K562 (cell line): ENCODE data around the gene MATCAP1. TPM values are rescaled to one million over a fixed set of nuclear protein-coding genes. Genes with fewer than 3 reads are reported as not detected.

Experiments used
- BRD9 ChIP-seq: fragments of 450-650 bp; IDR thresholded peaks from 2 replicates; pipeline ENCODE4 v1.6.1; 2018; ENCODE audit warnings: low read depth; ENCODE audit not compliant: partially characterized antibody
- CEBPB ChIP-seq: fragments of 450-650 bp; IDR thresholded peaks from 2 replicates; pipeline ENCODE4 v1.6.1; 2016; ENCODE audit warnings: missing genetic modification characterization, missing compliant biosample characterization
- DACH1 ChIP-seq: fragments of 450-650 bp; IDR thresholded peaks from 2 replicates; pipeline ENCODE4 v1.6.1; 2018; ENCODE audit not compliant: partially characterized antibody
- EP400 ChIP-seq: fragments of 450-650 bp; IDR thresholded peaks from 2 replicates; pipeline ENCODE4 v1.6.1; 2017; ENCODE audit warnings: antibody characterized with exemption, mild to moderate bottlenecking, moderate library complexity
- FIP1L1 ChIP-seq: fragments of 200-400 bp; formaldehyde crosslinking; IDR thresholded peaks from 2 replicates; pipeline ENCODE4 v1.6.1; 2018; ENCODE audit warnings: mild to moderate bottlenecking, low read depth, low read length; ENCODE audit not compliant: poor library complexity, severe bottlenecking
- FUS ChIP-seq: fragments of 200-400 bp; formaldehyde crosslinking; optimal IDR thresholded peaks from 2 replicates; pipeline ENCODE3; 2017; ENCODE audit warnings: low read depth, low read length
- GATA2 ChIP-seq: sonication (generic); formaldehyde crosslinking; IDR thresholded peaks from 2 replicates; pipeline ENCODE4 v1.4.0; 2020; ENCODE audit warnings: mild to moderate bottlenecking, missing genetic modification reagents
- HCFC1 ChIP-seq: IDR thresholded peaks from 2 replicates; pipeline ENCODE4 v1.6.1; 2012; ENCODE audit warnings: low read depth, low read length, improper control_type of control experiment
- HDAC1 ChIP-seq, 2 experiments: fragments of 450-650 bp; IDR thresholded peaks; 2 replicates each; pipeline ENCODE4 v1.6.1; 2016 to 2017; ENCODE audit warnings: inconsistent platforms in 1 of 2, mild to moderate bottlenecking in 1 of 2, moderate library complexity in 1 of 2
- KLF1 ChIP-seq: fragments of 450-650 bp; IDR thresholded peaks from 2 replicates; pipeline ENCODE4 v1.6.1; 2016; ENCODE audit warnings: missing genetic modification characterization, missing compliant biosample characterization
- KLF13 ChIP-seq: fragments of 450-650 bp; IDR thresholded peaks from 2 replicates; pipeline ENCODE4 v1.6.1; 2016; ENCODE audit warnings: missing genetic modification characterization, low read depth, mild to moderate bottlenecking, missing compliant biosample characterization, moderate library complexity, borderline replicate concordance
- POLR2A ChIP-seq: fragments of 450-650 bp; conservative IDR thresholded peaks from 2 replicates; pipeline ENCODE4 v1.6.1; 2016
- SAP30 ChIP-seq: fragments of 200-600 bp; sonication (generic); IDR thresholded peaks from 2 replicates; pipeline ENCODE4 v1.6.1; 2012; ENCODE audit warnings: borderline replicate concordance, low read depth, mild to moderate bottlenecking, moderate library complexity, low read length, control low read depth, inconsistent platforms; ENCODE audit not compliant: insufficient read depth, poor library complexity, severe bottlenecking
- SMC3 ChIP-seq: conservative IDR thresholded peaks from 2 replicates; pipeline ENCODE4 v1.6.1; 2011; ENCODE audit warnings: low read depth, low read length, improper control_type of control experiment; ENCODE audit not compliant: insufficient read depth
- TBP ChIP-seq: optimal IDR thresholded peaks from 2 replicates; pipeline ENCODE3; 2011; ENCODE audit warnings: low read depth, low read length, improper control_type of control experiment
- TCF7 ChIP-seq: sonication (generic); IDR thresholded peaks from 2 replicates; pipeline ENCODE4 v1.6.1; 2016; ENCODE audit warnings: antibody characterized with exemption, borderline replicate concordance
- ZNF75A ChIP-seq: fragments of 450-650 bp; formaldehyde crosslinking; IDR thresholded peaks from 2 replicates; pipeline ENCODE4 v1.4.0; 2020; ENCODE audit warnings: mild to moderate bottlenecking
- polyA plus RNA-seq, 8 experiments: library from polyadenylated mRNA; depleted of rRNA in 4 of 8; stranded (reverse) in 5 of 8; unstranded in 3 of 8; fragments of >200 nt; fragmentation: Nextera tagmentation in 2 of 8; fragmentation: Illumina TruSeq in 1 of 8; extraction: Ambion mirVana in 2 of 8; extraction: Trizol in 1 of 8; gene quantifications; 2 replicates each; pipeline versions ENCODE4 v1.2.1 to v1.2.3, GENCODE V29; 2011 to 2014; ENCODE audit warnings: inconsistent platforms in 1 of 8, missing spikeins in 1 of 8
- total RNA-seq, 7 experiments: library from RNA; depleted of rRNA in 6 of 7; stranded (reverse); fragments of >200 nt in 6 of 7; fragmentation: Illumina TruSeq in 2 of 7; extraction: Trizol in 2 of 7; gene quantifications; 2 replicates each; pipeline versions ENCODE4 v1.2.1 to v1.2.3, GENCODE V29; 2011 to 2021; ENCODE audit warnings: low replicate concordance in 1 of 7
- TF ChIP-seq, protein P1 (sequence below): sonication (generic); formaldehyde crosslinking; IDR thresholded peaks from 2 replicates; pipeline ENCODE4 v1.9.0; 2022; ENCODE audit warnings: mild to moderate bottlenecking, missing genetic modification reagents
- TF ChIP-seq, protein P2 (sequence below): sonication (generic); formaldehyde crosslinking; IDR thresholded peaks from 2 replicates; pipeline ENCODE4 v1.9.0; 2022; ENCODE audit warnings: mild to moderate bottlenecking, missing genetic modification reagents
- TF ChIP-seq, protein P3 (sequence below): fragments of 450-650 bp; IDR thresholded peaks from 2 replicates; pipeline ENCODE4 v1.6.1; 2016; ENCODE audit warnings: antibody characterized with exemption
- TF ChIP-seq, protein P4 (sequence below): fragments of 450-650 bp; IDR thresholded peaks from 2 replicates; pipeline ENCODE4 v1.7.0; 2016; ENCODE audit warnings: borderline replicate concordance
- TF ChIP-seq, protein P5 (sequence below), 2 experiments: fragments of 200-800 bp in 1 of 2; sonication (Bioruptor generic) in 1 of 2; sonication (generic) in 1 of 2; formaldehyde crosslinking in 1 of 2; IDR thresholded peaks in 1 of 2; conservative IDR thresholded peaks in 1 of 2; 2 replicates each; pipeline versions ENCODE4 v1.5.0 to v1.6.1; 2016 to 2020; ENCODE audit warnings: missing compliant biosample characterization in 1 of 2, missing genetic modification characterization in 1 of 2, missing genetic modification reagents in 1 of 2

The MATCAP1 gene
- total and polyA plus RNA-seq, 9 of the 15 experiments (the other 6 are each of a cell fraction or from before 2014, with no cell fraction given), result 3.4 to 20.5 (median 10.3) TPM

DNA sequence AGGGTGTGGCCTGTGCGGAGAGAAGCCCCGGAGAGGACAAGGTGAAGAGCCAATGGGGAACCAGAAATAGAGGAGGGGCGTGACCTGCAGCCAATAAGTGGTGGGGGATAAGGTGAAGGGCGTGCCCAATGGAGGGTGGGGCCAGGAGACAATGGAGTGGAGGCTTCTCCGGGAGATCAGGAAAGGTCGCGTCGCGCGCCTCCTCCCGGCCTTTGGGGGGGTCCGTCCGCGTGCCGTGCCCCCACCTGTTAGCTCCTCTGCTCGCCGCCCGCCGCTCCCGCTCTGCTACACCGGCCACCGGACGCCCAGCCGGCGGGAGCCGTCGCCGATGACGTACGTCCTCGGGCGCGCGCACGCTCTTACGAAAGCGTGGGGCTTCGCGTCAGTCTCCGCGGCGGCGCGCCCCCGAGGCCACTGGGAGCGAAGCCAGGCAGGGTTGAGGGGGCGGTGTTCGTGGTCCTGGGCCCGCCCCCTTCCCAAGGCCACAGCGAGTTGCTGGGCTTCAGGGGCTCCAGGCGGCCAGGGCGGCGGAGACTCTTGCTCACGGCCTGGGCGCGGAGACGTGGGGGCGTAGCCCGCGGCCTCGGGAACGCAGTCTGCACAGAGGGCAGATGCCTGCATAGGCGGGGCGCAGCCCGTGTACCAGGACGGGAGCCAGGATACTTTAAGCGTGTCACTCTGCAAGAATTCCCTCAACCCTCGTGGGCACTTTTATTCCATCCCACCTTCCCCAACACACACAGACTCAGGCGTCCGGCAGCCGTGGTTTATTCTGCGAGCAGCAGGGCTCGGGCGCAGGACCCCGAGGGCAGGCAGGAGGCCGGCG, at the start of gene MATCAP1 (continued):
- TF ChIP-seq SAP30 (peak; percentile 52), FIP1L1 (peak; percentile 71), POLR2A (peak; percentile 88), DACH1 (no peak), BRD9 (no peak), CEBPB (tag) (peak; percentile 95), EP400 (peak; percentile 65; the same call in 1 of the 2 replicates), ZNF75A (CRISPR knock-in tag) (no peak), TCF7 (peak; percentile 80; the same call in 1 of the 2 replicates), SMC3 (no peak), KLF1 (tag) (peak; percentile 85), GATA2 (CRISPR knock-in tag) (no peak), FUS (peak; percentile 61), KLF13 (tag) (peak; percentile 79; the same call in 1 of the 2 replicates), HCFC1 (0 out of 2 replicates have a peak, but pooled peaks have one; percentile 23), HDAC1 (IDR thresholded peaks at IDR 0.05) (peak in 1 of 2 experiments; percentile 67; a peak in 1 of 4 replicates), TBP (peak; percentile 41)
- TF ChIP-seq, protein P1, sequence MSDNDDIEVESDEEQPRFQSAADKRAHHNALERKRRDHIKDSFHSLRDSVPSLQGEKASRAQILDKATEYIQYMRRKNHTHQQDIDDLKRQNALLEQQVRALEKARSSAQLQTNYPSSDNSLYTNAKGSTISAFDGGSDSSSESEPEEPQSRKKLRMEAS, result peak; percentile 81
- TF ChIP-seq, protein P2, sequence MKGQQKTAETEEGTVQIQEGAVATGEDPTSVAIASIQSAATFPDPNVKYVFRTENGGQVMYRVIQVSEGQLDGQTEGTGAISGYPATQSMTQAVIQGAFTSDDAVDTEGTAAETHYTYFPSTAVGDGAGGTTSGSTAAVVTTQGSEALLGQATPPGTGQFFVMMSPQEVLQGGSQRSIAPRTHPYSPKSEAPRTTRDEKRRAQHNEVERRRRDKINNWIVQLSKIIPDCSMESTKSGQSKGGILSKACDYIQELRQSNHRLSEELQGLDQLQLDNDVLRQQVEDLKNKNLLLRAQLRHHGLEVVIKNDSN (CRISPR knock-in tag), result peak; percentile 66; the same call in 1 of the 2 replicates
- TF ChIP-seq, protein P3, sequence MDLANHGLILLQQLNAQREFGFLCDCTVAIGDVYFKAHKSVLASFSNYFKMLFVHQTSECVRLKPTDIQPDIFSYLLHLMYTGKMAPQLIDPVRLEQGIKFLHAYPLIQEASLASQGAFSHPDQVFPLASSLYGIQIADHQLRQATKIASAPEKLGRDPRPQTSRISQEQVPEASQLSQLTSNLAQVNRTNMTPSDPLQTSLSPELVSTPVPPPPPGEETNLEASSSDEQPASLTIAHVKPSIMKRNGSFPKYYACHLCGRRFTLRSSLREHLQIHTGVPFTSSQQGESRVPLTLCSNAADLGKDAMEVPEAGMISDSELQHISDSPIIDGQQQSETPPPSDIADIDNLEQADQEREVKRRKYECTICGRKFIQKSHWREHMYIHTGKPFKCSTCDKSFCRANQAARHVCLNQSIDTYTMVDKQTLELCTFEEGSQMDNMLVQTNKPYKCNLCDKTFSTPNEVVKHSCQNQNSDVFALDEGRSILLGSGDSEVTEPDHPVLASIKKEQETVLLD, result no peak
- TF ChIP-seq, protein P4, sequence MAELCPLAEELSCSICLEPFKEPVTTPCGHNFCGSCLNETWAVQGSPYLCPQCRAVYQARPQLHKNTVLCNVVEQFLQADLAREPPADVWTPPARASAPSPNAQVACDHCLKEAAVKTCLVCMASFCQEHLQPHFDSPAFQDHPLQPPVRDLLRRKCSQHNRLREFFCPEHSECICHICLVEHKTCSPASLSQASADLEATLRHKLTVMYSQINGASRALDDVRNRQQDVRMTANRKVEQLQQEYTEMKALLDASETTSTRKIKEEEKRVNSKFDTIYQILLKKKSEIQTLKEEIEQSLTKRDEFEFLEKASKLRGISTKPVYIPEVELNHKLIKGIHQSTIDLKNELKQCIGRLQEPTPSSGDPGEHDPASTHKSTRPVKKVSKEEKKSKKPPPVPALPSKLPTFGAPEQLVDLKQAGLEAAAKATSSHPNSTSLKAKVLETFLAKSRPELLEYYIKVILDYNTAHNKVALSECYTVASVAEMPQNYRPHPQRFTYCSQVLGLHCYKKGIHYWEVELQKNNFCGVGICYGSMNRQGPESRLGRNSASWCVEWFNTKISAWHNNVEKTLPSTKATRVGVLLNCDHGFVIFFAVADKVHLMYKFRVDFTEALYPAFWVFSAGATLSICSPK, result no peak
- TF ChIP-seq, protein P5, sequence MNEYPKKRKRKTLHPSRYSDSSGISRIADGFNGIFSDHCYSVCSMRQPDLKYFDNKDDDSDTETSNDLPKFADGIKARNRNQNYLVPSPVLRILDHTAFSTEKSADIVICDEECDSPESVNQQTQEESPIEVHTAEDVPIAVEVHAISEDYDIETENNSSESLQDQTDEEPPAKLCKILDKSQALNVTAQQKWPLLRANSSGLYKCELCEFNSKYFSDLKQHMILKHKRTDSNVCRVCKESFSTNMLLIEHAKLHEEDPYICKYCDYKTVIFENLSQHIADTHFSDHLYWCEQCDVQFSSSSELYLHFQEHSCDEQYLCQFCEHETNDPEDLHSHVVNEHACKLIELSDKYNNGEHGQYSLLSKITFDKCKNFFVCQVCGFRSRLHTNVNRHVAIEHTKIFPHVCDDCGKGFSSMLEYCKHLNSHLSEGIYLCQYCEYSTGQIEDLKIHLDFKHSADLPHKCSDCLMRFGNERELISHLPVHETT (CRISPR knock-in tag; conservative IDR thresholded peaks at IDR 0.05 in 1 of 2, IDR thresholded peaks at IDR 0.05 in 1 of 2), result peak in 1 of 2 experiments; percentile 83; a peak in 2 of 4 replicates
